Frontal cortex (tissue), 4 donors: ENCODE measurements around the gene SSTR1. TPM values are rescaled to one million over a fixed set of nuclear protein-coding genes. Genes with fewer than 3 reads are reported as not detected.
"Not testable (repeated sequence)": the region's sequence is repeated elsewhere in the genome, so short reads cannot be mapped to it uniquely, and the experiment has no call there.

ENCODE experiments used
- DNase-seq, 2 donors: peaks; one replicate each; pipeline ENCODE4 v3.0.0; 2012; ENCODE audit warnings: low spot score in 2 of 2
- FAIRE-seq: peaks from 2 replicates; lab custom pipeline; 2012; peaks lifted over from hg19 to GRCh38; lab: Jason Lieb, UNC
- total RNA-seq: library from RNA; depleted of rRNA; stranded (reverse); fragments of >200 nt; gene quantifications from one replicate; pipeline ENCODE4 v1.2.3, GENCODE V29; 2014
- donor health status: control.
- donor health status: control.
- donor health status: control.

Gene SSTR1, protein sequence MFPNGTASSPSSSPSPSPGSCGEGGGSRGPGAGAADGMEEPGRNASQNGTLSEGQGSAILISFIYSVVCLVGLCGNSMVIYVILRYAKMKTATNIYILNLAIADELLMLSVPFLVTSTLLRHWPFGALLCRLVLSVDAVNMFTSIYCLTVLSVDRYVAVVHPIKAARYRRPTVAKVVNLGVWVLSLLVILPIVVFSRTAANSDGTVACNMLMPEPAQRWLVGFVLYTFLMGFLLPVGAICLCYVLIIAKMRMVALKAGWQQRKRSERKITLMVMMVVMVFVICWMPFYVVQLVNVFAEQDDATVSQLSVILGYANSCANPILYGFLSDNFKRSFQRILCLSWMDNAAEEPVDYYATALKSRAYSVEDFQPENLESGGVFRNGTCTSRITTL
- 8.2 TPM for total RNA-seq

GRCh38 chr14:38207736-38208617 lies at the start of gene SSTR1:
Gene SSTR1 (plus strand): TSS chr14:38207904. CDS start chr14:38209390, 1,486 bp downstream.
- no peak for FAIRE-seq
- peak in 1 of 2 donors; percentile 14 for DNase-seq

- DNase-seq: no peak
- no peak for FAIRE-seq
Observed at GRCh38 chr14:38158468-38158867, 49.2 kb upstream of the SSTR1 start.

GRCh38 chr14:38168416-38168815 lies 39.3 kb upstream of the SSTR1 start:
- DNase-seq (no peak), FAIRE-seq (no peak)

GRCh38 chr14:38171197-38171596 lies 36.5 kb upstream of the SSTR1 start:
- no peak for DNase-seq
- FAIRE-seq: no peak

GRCh38 chr14:38174711-38175110 lies 33.0 kb upstream of the SSTR1 start:
- no peak for FAIRE-seq
- no peak for DNase-seq

GRCh38 chr14:38175658-38176057 lies 32.0 kb upstream of the SSTR1 start:
- FAIRE-seq: no peak
- DNase-seq: no peak

DNA sequence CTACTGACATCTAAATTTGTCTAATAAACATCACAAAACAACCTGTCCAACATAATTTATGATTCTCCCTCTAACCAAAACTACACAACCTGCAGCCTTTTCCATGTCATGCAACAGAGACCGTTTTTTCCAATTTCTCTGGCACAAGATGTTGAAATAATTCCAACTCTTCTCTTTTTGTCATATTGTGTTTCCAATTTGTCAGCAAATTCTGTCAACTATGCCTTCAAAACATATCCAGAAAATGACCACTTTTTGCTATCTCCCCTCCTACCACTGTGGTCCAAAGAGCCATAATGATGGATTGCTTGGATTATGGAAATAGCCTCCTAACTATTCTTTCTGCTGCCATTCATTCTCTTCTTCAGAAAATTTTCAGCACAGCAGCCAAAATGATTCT lies 31.3 kb upstream of the SSTR1 start:
- DNase-seq: no peak
- no peak for FAIRE-seq

DNA sequence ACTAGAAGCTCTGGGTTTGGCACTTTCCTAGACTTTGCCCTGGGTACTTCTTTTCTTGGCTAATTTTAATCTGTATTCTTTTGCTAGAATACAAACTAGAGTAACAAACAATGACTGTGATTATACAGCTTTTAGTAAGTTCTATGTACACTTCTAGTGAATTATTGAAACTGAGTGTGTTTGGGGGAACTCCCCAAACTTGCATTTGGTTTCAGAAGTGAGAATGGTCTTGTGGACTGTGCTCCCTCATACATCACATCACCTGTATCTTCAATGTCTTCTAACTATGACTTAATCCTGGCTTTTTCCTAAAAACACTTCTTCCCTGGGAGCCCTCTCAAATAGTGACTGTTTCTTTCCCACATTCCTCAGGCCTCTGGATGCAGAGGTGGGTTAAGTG lies 23.6 kb upstream of the SSTR1 start:
- no peak for FAIRE-seq
- DNase-seq: no peak

DNA sequence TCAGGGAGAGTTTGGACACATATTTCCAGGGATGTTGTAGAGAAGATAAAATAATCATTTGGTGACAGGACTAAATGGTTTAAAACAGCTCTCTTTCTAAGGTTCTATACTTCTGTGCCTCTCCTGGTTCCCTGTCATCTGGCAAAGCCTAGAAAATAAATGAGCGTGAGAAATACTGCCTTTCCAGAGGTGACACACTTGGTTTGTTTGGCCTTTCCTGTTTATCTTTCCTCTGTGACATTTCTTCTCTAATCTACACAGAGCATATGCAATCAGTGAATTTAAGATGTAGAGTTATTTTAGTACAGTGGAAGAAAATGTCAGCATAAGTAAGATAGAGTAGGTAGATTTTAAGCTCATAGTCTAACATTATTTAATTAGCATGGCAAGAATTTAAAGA lies 22.0 kb upstream of the SSTR1 start:
- FAIRE-seq: no peak
- no peak for DNase-seq

GRCh38 chr14:38186216-38186615 lies 21.5 kb upstream of the SSTR1 start:
- FAIRE-seq (no peak), DNase-seq (no peak)

DNA sequence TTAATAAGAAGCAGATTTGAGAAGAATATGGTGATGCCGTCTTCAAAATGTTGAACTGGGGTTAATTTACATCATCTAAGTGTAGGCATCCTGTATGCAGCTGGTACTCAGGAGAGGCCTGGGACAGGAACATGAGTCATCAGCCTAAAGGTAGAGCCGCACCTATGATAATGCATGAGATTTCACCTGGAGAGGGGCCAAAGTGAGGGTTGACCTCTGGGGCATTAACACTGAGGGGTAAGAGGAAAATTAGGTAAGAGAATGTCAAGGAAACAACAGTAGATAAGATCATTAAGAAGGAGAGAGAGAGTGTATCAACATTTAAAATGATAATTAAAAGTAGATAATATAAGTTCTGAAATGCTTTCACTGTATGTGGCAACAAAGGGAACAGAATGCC lies 20.2 kb upstream of the SSTR1 start:
- FAIRE-seq (no peak), DNase-seq (no peak)

GRCh38 chr14:38189930-38190726 lies 17.6 kb upstream of the SSTR1 start:
- no peak for FAIRE-seq
- no peak for DNase-seq

GRCh38 chr14:38190846-38191245 lies 16.9 kb upstream of the SSTR1 start:
- not testable (repeated sequence) for FAIRE-seq, DNase-seq

DNA sequence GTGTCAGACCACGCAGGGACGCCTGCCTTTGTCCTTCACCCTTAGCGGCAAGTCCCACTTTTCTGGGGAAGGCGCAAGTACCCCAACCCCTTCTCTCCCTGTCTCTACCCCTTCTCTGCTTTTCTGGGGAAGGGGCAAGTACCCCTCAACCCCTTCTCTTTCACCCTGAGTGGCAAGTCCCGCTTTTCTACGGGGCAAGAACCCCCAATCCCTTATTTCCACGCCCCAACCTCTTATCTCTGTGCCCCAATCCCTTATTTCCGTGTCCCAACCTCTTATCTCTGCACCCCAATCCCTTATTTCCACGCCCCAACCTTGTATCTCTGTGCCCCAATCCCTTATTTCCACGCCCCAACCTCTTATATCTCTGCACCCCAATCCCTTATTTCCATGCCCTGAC lies 16.2 kb upstream of the SSTR1 start:
- FAIRE-seq, DNase-seq: not testable (repeated sequence)

DNA sequence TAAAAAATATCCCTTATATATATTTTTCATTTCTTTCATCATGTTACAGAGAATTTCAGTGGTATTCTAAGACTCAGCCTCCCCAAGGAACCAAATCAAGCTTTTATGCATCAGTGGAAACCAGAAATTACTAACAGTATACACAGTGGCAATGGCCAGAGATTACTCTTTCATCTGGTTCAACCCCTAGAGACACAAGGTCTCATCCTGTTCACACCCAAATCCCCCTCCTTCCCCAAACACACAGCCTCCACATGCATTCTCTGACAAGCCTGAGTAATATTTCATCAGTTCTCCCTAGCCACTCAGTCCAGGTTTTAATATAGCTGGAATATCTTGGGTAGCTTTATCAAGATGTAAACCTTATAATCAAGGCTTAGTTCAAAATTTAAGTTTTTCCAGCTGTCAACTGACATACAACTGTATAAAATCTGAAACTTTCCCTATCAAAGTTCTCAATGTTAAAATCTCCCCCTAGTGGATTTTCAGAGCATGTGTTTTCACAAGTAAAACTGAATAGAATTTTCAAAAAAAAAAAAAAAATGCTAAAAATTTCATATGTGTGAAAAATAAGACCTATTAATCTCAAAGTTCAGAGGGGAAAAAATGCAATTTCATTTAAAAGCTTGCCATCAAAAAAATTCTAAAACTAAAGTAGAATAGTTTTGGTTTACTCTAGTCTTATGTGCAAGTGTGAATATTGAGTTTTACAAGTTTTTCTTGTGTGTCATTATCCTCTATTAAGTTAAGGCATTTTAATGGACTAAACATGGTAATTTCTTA lies 10.5 kb upstream of the SSTR1 start:
- FAIRE-seq (no peak), DNase-seq (no peak)

- DNase-seq (no peak), FAIRE-seq (no peak)
Observed at GRCh38 chr14:38197784-38198335, 9.8 kb upstream of the SSTR1 start.

DNA sequence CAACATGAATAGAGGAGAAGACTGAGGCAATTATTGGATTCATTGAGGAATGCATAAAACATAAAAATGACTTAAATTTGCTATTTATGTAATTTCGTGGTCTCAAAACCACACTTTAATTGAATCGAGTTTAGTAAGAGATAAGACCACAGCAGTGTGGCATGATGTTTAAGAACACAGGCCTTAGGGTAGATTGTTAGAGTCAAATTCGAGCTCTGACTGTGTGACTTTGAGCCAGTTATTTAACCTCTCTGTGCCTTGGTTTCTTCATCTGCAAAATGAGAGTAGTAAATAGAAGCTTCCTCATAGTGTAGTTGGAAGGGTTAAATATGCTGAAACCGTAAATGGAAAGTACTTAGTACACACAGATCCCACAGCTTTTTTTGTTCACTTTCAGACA lies 9.3 kb upstream of the SSTR1 start:
- DNase-seq: no peak
- FAIRE-seq: no peak

DNA sequence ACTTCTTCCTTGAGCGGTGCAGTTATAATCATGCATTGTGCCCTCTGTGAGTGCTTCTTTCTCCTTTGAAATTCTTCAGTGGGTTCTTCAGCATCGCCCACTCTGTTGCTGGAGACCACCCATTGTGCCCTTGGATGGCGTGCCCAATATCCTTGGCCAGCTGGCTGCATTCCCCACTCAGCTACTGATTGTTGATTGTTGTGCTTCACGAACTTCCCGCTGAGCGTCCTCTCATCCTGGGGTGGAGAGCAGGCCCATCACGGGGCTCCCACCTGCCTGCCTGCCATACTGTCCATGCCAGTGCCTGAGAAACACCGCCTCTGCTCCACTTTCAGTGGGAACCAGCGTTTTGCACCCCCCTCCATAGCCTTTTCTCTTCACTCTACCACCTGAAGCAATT lies 8.6 kb upstream of the SSTR1 start:
- DNase-seq (no peak), FAIRE-seq (no peak)

- DNase-seq (no peak), FAIRE-seq (no peak)
Observed at GRCh38 chr14:38199739-38200138, 8.0 kb upstream of the SSTR1 start.
